ENCODE results near the gene GAD1. TPM values are rescaled to one million over a fixed set of nuclear protein-coding genes. Genes with fewer than 3 reads are reported as not detected.

GAD1 gene
- total and polyA plus RNA-seq, 4 donors: 17.2 to 80.7 (median 67.9) TPM

Small RNA genes within 50 kb of the gene (small RNA-seq; reads per million reads assigned to genes)
- gene RF00019 (ENCODE audit: low replicate concordance): not detected

Other genes with a start within 250 kb of the GAD1 start
- 1 to 10 TPM in 1 of 2 donors, under 1 TPM in 1; 0.99 to 5.5 TPM for gene SP5, start 101.5 kb upstream of the GAD1 start, total RNA-seq
- gene SP5, start 101.5 kb upstream of the GAD1 start, polyA plus RNA-seq (ENCODE audit: insufficient read length in 2 of 2): 1 to 10 TPM; 1.7 to 4.3 TPM
- 1 to 10 TPM; 1.1 to 3.9 TPM for gene ERICH2, start 46.5 kb upstream of the GAD1 start, total RNA-seq
- gene ERICH2, start 46.5 kb upstream of the GAD1 start, polyA plus RNA-seq (ENCODE audit: insufficient read length in 2 of 2): 1 to 10 TPM; 3.0 to 5.0 TPM
- gene GORASP2, start 112.4 kb downstream of the GAD1 start, total RNA-seq: 10 to 100 TPM; 30.6 to 32.5 TPM
- gene GORASP2, start 112.4 kb downstream of the GAD1 start, polyA plus RNA-seq (ENCODE audit: insufficient read length in 2 of 2): 10 to 100 TPM; 71.2 to 72.6 TPM

Measured in spinal cord (tissue), 4 donors.